Neuronal stem cell (in vitro differentiated cells): ENCODE data around the gene NKD2.

ENCODE experiments used
- DNase-seq: peaks from one replicate; pipeline ENCODE4 v3.0.0-alpha.2; 2013; ENCODE audit warnings: low spot score
- H2AFZ ChIP-seq: one replicate; pipeline ENCODE4 v1.6.1; 2013; ENCODE audit warnings: mild to moderate bottlenecking, low read length, inconsistent platforms
- H2AK5ac ChIP-seq: 2 replicates; pipeline ENCODE4 v1.6.1; 2013; ENCODE audit warnings: low read depth, mild to moderate bottlenecking, inconsistent platforms, low read length, moderate library complexity, mixed read lengths
- H2BK120ac ChIP-seq: 2 replicates; pipeline ENCODE4 v1.6.1; 2013; ENCODE audit warnings: low read depth, mild to moderate bottlenecking, inconsistent platforms, low read length, moderate library complexity, mixed read lengths
- H2BK12ac ChIP-seq: one replicate; pipeline ENCODE4 v1.6.1; 2013; ENCODE audit warnings: low read length, inconsistent platforms
- H2BK15ac ChIP-seq: 2 replicates; pipeline ENCODE4 v1.6.1; 2013; ENCODE audit warnings: mild to moderate bottlenecking, low read length, inconsistent platforms, mixed read lengths
- H2BK5ac ChIP-seq: one replicate; pipeline ENCODE4 v1.6.1; 2013; ENCODE audit warnings: inconsistent platforms, mild to moderate bottlenecking, low read length, moderate library complexity
- H3K14ac ChIP-seq: one replicate; pipeline ENCODE4 v1.6.1; 2013; ENCODE audit warnings: low read length, inconsistent platforms
- H3K18ac ChIP-seq: 2 replicates; pipeline ENCODE4 v1.6.1; 2013; ENCODE audit warnings: low read length, inconsistent platforms
- H3K23ac ChIP-seq: 2 replicates; pipeline ENCODE4 v1.6.1; 2013; ENCODE audit warnings: low read depth, mild to moderate bottlenecking, mixed read lengths, low read length, inconsistent platforms; ENCODE audit not compliant: poor library complexity
- H3K27ac ChIP-seq: replicated peaks from 3 replicates; pipeline ENCODE4 v1.5.1; 2013; ENCODE audit warnings: low read length, inconsistent platforms
- H3K27me3 ChIP-seq, 3 experiments: 2 replicates each; pipeline ENCODE4 v1.6.1; 2013; ENCODE audit warnings: low read length in 3 of 3, mild to moderate bottlenecking in 2 of 3, inconsistent platforms in 1 of 3, low read depth in 1 of 3, mixed read lengths in 1 of 3, moderate library complexity in 1 of 3; ENCODE audit not compliant: control insufficient read depth in 3 of 3, insufficient read depth in 3 of 3
- H3K36me3 ChIP-seq, 2 donors: replicated peaks in 1 of 2; 2 replicates each; pipeline ENCODE4 v1.6.1; 2013; ENCODE audit warnings: low read length in 2 of 2; ENCODE audit not compliant: control insufficient read depth in 2 of 2, insufficient read depth in 2 of 2
- H3K4ac ChIP-seq: 2 replicates; pipeline ENCODE4 v1.6.1; 2013; ENCODE audit warnings: inconsistent platforms, mild to moderate bottlenecking, low read length, moderate library complexity
- H3K4me1 ChIP-seq, 2 donors: 1 replicate in 1 of 2; 2 replicates in 1 of 2; pipeline ENCODE4 v1.6.1; 2013; ENCODE audit warnings: low read length in 2 of 2, low read depth in 1 of 2; ENCODE audit not compliant: control insufficient read depth in 2 of 2, insufficient read depth in 1 of 2
- H3K4me2 ChIP-seq: one replicate; pipeline ENCODE4 v1.6.1; 2013; ENCODE audit warnings: mild to moderate bottlenecking, low read length, inconsistent platforms; ENCODE audit not compliant: insufficient read depth, poor library complexity, severe bottlenecking
- H3K4me3 ChIP-seq, 2 donors: 2 replicates each; pipeline ENCODE4 v1.5.1; 2013; ENCODE audit warnings: low read length in 2 of 2, mild to moderate bottlenecking in 2 of 2, inconsistent platforms in 1 of 2, moderate library complexity in 1 of 2
- H3K79me1 ChIP-seq: one replicate; pipeline ENCODE4 v1.6.1; 2013; ENCODE audit warnings: low read depth, mild to moderate bottlenecking, inconsistent platforms, low read length, moderate library complexity
- H3K9ac ChIP-seq: one replicate; pipeline ENCODE4 v1.6.1; 2013; ENCODE audit warnings: mild to moderate bottlenecking, low read depth, low read length, inconsistent platforms; ENCODE audit not compliant: poor library complexity
- H3K9me3 ChIP-seq, 2 donors: replicated peaks in 1 of 2; 2 replicates each; pipeline versions ENCODE3 to v1.6.1; 2013; ENCODE audit warnings: low read length in 2 of 2, mild to moderate bottlenecking in 2 of 2, inconsistent platforms in 1 of 2, low read depth in 1 of 2, mixed read lengths in 1 of 2, moderate library complexity in 1 of 2; ENCODE audit not compliant: control insufficient read depth in 2 of 2, insufficient read depth in 1 of 2
- H4K8ac ChIP-seq: one replicate; pipeline ENCODE4 v1.6.1; 2013; ENCODE audit warnings: low read depth, mild to moderate bottlenecking, inconsistent platforms, low read length, moderate library complexity
- H4K91ac ChIP-seq: one replicate; pipeline ENCODE4 v1.6.1; 2013; ENCODE audit warnings: low read length, low read depth, mild to moderate bottlenecking, inconsistent platforms; ENCODE audit not compliant: poor library complexity
- WGBS, 2 donors: extraction: QIAGEN DNeasy Blood & Tissue Kit; methylation state at CpG; one replicate each; pipeline ENCODE4 v1.1.7; 2013; ENCODE audit warnings: missing lambda C conversion rate in 2 of 2, mixed read lengths in 1 of 2; ENCODE audit not compliant: insufficient read length in 2 of 2, insufficient replicate concordance in 1 of 2; ENCODE audit errors: extremely low coverage in 2 of 2; 5-methylcytosine and 5-hydroxymethylcytosine counted together

Gene NKD2

DNA sequence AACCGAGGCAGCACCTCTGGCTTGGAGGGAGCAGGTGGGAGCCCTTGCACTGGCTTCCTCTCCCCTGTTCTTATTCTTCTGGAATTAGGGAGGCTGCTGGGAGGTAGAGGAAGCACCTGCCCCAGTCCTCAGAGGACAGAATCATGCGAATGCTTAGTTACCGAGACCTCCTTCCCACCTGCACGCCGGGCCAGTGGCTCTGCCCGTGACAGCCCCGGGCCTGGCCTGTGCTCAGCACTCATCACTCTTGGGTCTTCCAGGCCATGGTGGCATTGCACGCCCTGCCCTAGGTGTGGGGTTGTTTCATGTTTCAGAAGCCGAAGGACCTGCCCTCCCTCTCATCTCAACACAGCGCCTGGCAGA, 45.3 kb upstream of the NKD2 start:
- Histone ChIP-seq H3K4me3 (peak overlapping the region in 1 of 2 donors; percentile 48), H2BK12ac (no peak overlapping the region), H3K14ac (no peak overlapping the region), H3K36me3 (no peaks in the 10 kb centered on the region), H3K4ac (no peak overlapping the region), H2BK15ac (peak overlapping the region; percentile 70), H3K4me2 (no peak overlapping the region), H3K79me1 (no peaks in the 10 kb centered on the region), H4K91ac (no peak overlapping the region), H3K4me1 (peaks cover 0 to 3% of the 10 kb centered on the region in 2 donors), H3K18ac (peak overlapping the region; percentile 41), H3K9me3 (peaks cover 0 to 6% of the 10 kb centered on the region in 2 donors), H3K23ac (peak overlapping the region; percentile 83), H3K27me3 (peaks cover 0 to 2% (median 0%) of the 10 kb centered on the region in 3 experiments), H2AK5ac (no peak overlapping the region), H4K8ac (no peak overlapping the region), H2BK120ac (peak overlapping the region; percentile 81), H2AFZ (no peak overlapping the region), H3K27ac (no peak overlapping the region), H2BK5ac (no peak overlapping the region), H3K9ac (no peak overlapping the region)
- no peak for DNase-seq
- no CpG with 5 or more reads among the region's 10 CpGs for WGBS, 2 donors

GRCh38 chr5:963673-964531, 44.7 kb upstream of the NKD2 start:
- H2BK15ac ChIP-seq: peak overlapping the region; percentile 70
- no peak overlapping the region for H4K8ac ChIP-seq
- H3K18ac ChIP-seq: peak overlapping the region; percentile 90
- no peaks in the 10 kb centered on the region for H3K36me3 ChIP-seq
- H3K4me1 ChIP-seq: peaks cover 0 to 3% of the 10 kb centered on the region in 2 donors
- peak overlapping the region; percentile 18 for H2AK5ac ChIP-seq
- peaks cover 0 to 6% of the 10 kb centered on the region in 2 donors for H3K9me3 ChIP-seq
- H3K4me3 ChIP-seq: no peak overlapping the region
- no CpG with 5 or more reads among the region's 31 CpGs for WGBS, 2 donors
- no peak overlapping the region for H3K4me2 ChIP-seq
- H3K14ac ChIP-seq: peak overlapping the region; percentile 28
- H2AFZ ChIP-seq: peak overlapping the region; percentile 21
- peak overlapping the region; percentile 83 for H3K23ac ChIP-seq
- H3K9ac ChIP-seq: no peak overlapping the region
- H4K91ac ChIP-seq: no peak overlapping the region
- DNase-seq: no peak
- no peak overlapping the region for H2BK12ac ChIP-seq
- no peaks in the 10 kb centered on the region for H3K79me1 ChIP-seq
- peak overlapping the region; percentile 81 for H2BK120ac ChIP-seq
- peaks cover 0 to 2% (median 0%) of the 10 kb centered on the region in 3 experiments for H3K27me3 ChIP-seq
- H3K4ac ChIP-seq: no peak overlapping the region
- no peak overlapping the region for H3K27ac ChIP-seq
- H2BK5ac ChIP-seq: no peak overlapping the region

- no peak overlapping the region for H3K4me3 ChIP-seq
- H3K27ac ChIP-seq: no peak overlapping the region
- DNase-seq: no peak
- peak overlapping the region; percentile 42 for H2AK5ac ChIP-seq
- H3K9me3 ChIP-seq: peaks cover 0 to 6% of the 10 kb centered on the region in 2 donors
- no peak overlapping the region for H2BK12ac ChIP-seq
- peaks cover 0 to 2% (median 0%) of the 10 kb centered on the region in 3 experiments for H3K27me3 ChIP-seq
- H3K4me1 ChIP-seq: peaks cover 0 to 3% of the 10 kb centered on the region in 2 donors
- H2BK120ac ChIP-seq: no peak overlapping the region
- no peak overlapping the region for H4K8ac ChIP-seq
- H3K23ac ChIP-seq: peak overlapping the region; percentile 20
- no peak overlapping the region for H2BK15ac ChIP-seq
- no peaks in the 10 kb centered on the region for H3K79me1 ChIP-seq
- H2AFZ ChIP-seq: no peak overlapping the region
- no peak overlapping the region for H2BK5ac ChIP-seq
- H3K18ac ChIP-seq: peak overlapping the region; percentile 53
- H3K4me2 ChIP-seq: no peak overlapping the region
- no peaks in the 10 kb centered on the region for H3K36me3 ChIP-seq
- H4K91ac ChIP-seq: no peak overlapping the region
- H3K14ac ChIP-seq: no peak overlapping the region
- no peak overlapping the region for H3K4ac ChIP-seq
- no peak overlapping the region for H3K9ac ChIP-seq
- no CpG with 5 or more reads among the region's 10 CpGs for WGBS, 2 donors
Observed at GRCh38 chr5:964821-965220, 43.8 kb upstream of the NKD2 start.

GRCh38 chr5:965604-966344, 42.8 kb upstream of the NKD2 start:
- H3K27me3 ChIP-seq: peaks cover 0 to 2% (median 0%) of the 10 kb centered on the region in 3 experiments
- WGBS, 2 donors: no CpG with 5 or more reads among the region's 32 CpGs

More at GRCh38 chr5:965604-966344, 42.8 kb upstream of the NKD2 start:
- Histone ChIP-seq H2AK5ac (no peak overlapping the region), H3K4me2 (no peak overlapping the region), H2BK15ac (no peak overlapping the region), H3K4me3 (no peak overlapping the region), H3K18ac (no peak overlapping the region), H3K14ac (no peak overlapping the region), H2BK120ac (no peak overlapping the region), H2BK12ac (no peak overlapping the region), H3K9ac (no peak overlapping the region), H2AFZ (no peak overlapping the region), H3K27ac (no peak overlapping the region), H3K79me1 (no peaks in the 10 kb centered on the region), H4K91ac (no peak overlapping the region), H3K36me3 (no peaks in the 10 kb centered on the region), H4K8ac (no peak overlapping the region), H3K23ac (no peak overlapping the region), H3K4ac (no peak overlapping the region), H2BK5ac (no peak overlapping the region), H3K9me3 (peaks cover 0 to 6% of the 10 kb centered on the region in 2 donors), H3K4me1 (peaks cover 0 to 3% of the 10 kb centered on the region in 2 donors)
- DNase-seq: no peak
